ENCODE measurements around the gene MAP3K1.
"Not testable (repeated sequence)": the region's sequence is repeated elsewhere in the genome, so short reads cannot be mapped to it uniquely, and the experiment has no call there.

Gene MAP3K1

DNA sequence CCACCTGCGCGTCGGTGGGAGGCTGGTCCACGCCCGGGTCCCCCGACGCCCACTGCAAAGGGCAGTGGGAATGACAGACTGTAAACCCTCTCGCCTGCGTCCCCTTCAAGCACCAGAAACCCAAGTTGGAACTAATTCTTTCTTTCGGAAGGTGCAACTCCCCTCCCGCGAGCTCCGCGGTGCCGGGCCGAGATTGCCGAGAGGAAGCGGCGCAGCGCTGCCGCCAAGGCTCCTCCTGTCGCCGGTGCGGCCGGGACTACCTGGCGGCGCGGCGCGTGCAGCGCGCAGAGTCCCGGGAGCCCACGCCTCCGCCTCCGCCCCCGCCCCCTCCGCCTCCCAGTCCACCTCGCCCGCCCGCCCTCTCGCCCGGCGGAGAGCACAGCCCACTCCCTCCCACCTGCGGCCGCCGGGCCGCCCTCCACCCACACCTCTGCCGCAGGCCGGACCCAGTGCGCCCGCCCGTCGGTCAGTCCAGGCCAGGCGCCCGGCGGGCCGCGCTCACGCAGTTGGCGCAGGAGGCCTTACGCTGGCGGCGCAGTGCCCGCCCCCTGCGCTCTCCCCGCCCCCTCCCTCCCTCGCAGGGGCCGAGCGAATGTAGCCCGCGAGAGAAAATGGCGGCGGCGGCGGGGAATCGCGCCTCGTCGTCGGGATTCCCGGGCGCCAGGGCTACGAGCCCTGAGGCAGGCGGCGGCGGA lies at the start of gene MAP3K1:
TSS of gene MAP3K1 (plus strand) at position 587 of the 695 bp plus-strand sequence. CDS start at position 612, 25 bp downstream.
- ATAC-seq (ENCODE audit: low read depth) (peak; percentile 74), DNase-seq (ENCODE audit: low spot score) (peak; percentile 85)
- no peaks in the 10 kb centered on the region for H3K36me3 ChIP-seq (ENCODE audit: low read depth)
- TF ChIP-seq, protein P1, sequence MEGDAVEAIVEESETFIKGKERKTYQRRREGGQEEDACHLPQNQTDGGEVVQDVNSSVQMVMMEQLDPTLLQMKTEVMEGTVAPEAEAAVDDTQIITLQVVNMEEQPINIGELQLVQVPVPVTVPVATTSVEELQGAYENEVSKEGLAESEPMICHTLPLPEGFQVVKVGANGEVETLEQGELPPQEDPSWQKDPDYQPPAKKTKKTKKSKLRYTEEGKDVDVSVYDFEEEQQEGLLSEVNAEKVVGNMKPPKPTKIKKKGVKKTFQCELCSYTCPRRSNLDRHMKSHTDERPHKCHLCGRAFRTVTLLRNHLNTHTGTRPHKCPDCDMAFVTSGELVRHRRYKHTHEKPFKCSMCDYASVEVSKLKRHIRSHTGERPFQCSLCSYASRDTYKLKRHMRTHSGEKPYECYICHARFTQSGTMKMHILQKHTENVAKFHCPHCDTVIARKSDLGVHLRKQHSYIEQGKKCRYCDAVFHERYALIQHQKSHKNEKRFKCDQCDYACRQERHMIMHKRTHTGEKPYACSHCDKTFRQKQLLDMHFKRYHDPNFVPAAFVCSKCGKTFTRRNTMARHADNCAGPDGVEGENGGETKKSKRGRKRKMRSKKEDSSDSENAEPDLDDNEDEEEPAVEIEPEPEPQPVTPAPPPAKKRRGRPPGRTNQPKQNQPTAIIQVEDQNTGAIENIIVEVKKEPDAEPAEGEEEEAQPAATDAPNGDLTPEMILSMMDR (IDR thresholded peaks at IDR 0.05; ENCODE audit: poor library complexity, severe bottlenecking), result peak; percentile 29
- no peaks in the 10 kb centered on the region for H3K9me3 ChIP-seq (ENCODE audit: severe bottlenecking)
- peak within 1 kb of the TSS; percentile 97 for H3K4me3 ChIP-seq (ENCODE audit: severe bottlenecking)
- peak within 1 kb of the TSS; percentile 63 for H3K27ac ChIP-seq (ENCODE audit: poor library complexity, severe bottlenecking)
- no peaks in the 10 kb centered on the region for H3K27me3 ChIP-seq (ENCODE audit: insufficient read depth, poor library complexity, severe bottlenecking)
- H3K4me1 ChIP-seq (ENCODE audit: insufficient read depth, poor library complexity, severe bottlenecking), result peaks cover 22% of the 10 kb centered on the region

DNA sequence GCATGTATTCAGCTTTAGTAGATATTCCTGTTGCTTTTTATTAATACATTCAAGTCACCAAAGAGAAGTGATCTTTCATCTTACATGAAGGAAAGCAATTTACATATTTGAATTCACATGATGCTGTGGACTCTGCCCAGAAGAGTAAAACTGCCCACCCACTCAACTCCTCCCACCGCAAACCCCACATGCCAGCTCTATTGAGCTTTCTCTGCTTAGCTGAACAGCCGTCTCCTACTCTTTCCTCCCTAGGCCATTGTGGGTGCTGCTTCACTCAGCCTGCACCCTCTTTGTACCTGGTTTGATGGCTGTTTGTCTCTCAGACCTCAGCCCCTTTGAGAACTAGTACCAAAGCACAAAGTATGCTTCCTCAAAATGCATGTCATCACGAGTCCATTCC lies 48.4 kb upstream of the MAP3K1 start:
- no peak for ATAC-seq (ENCODE audit: low read depth)
- DNase-seq (ENCODE audit: low spot score), result no peak
- TF ChIP-seq, protein P1 (IDR thresholded peaks at IDR 0.05; ENCODE audit: poor library complexity, severe bottlenecking), result no peak
- no peak overlapping the region for H3K27ac ChIP-seq (ENCODE audit: poor library complexity, severe bottlenecking)
- peaks cover 3% of the 10 kb centered on the region for H3K4me1 ChIP-seq (ENCODE audit: insufficient read depth, poor library complexity, severe bottlenecking)
- no peaks in the 10 kb centered on the region for H3K27me3 ChIP-seq (ENCODE audit: insufficient read depth, poor library complexity, severe bottlenecking)
- no peaks in the 10 kb centered on the region for H3K9me3 ChIP-seq (ENCODE audit: severe bottlenecking)
- H3K4me3 ChIP-seq (ENCODE audit: severe bottlenecking), result no peak overlapping the region
- H3K36me3 ChIP-seq (ENCODE audit: low read depth), result no peaks in the 10 kb centered on the region

DNA sequence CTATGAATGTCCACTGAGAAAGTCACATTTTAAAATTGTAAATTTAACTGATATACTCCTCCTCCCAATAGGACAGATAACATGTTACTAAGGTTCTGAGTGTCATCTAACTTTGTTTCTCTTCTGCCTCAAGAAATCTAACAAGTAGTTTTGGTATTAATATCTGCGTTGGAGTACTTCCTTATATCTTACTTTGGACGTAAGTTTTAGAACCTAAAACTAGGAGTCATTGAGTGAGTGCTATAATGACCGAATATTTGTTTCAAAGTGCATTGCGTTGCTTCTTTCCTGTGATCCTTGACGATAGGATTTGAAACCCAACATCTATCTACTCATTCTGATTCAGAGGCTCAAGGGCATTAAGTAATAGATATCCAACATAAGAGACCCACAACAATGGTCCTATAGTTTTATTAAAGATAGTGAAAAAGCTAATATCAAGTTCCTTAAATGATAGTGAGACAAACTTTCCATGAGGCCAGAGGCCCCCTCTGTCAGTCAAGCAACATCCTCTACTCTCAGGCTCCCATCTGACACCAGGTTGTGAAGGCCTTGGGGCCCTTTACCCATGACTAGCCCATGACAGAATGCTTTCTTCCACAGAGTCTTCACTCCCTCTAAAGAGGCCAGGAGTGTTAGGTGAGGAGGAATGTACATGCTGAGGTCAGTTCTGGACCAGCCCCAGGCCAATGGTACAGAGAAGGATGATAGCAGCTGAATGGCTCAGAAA lies 45.3 kb upstream of the MAP3K1 start:
- TF ChIP-seq, protein P1 (IDR thresholded peaks at IDR 0.05; ENCODE audit: poor library complexity, severe bottlenecking), result no peak
- H3K36me3 ChIP-seq (ENCODE audit: low read depth), result no peaks in the 10 kb centered on the region
- no peak overlapping the region for H3K27ac ChIP-seq (ENCODE audit: poor library complexity, severe bottlenecking)
- no peaks in the 10 kb centered on the region for H3K4me1 ChIP-seq (ENCODE audit: insufficient read depth, poor library complexity, severe bottlenecking)
- ATAC-seq (ENCODE audit: low read depth), result no peak
- no peak overlapping the region for H3K4me3 ChIP-seq (ENCODE audit: severe bottlenecking)
- DNase-seq (ENCODE audit: low spot score), result no peak
- H3K27me3 ChIP-seq (ENCODE audit: insufficient read depth, poor library complexity, severe bottlenecking), result no peaks in the 10 kb centered on the region
- H3K9me3 ChIP-seq (ENCODE audit: severe bottlenecking), result no peaks in the 10 kb centered on the region

DNA sequence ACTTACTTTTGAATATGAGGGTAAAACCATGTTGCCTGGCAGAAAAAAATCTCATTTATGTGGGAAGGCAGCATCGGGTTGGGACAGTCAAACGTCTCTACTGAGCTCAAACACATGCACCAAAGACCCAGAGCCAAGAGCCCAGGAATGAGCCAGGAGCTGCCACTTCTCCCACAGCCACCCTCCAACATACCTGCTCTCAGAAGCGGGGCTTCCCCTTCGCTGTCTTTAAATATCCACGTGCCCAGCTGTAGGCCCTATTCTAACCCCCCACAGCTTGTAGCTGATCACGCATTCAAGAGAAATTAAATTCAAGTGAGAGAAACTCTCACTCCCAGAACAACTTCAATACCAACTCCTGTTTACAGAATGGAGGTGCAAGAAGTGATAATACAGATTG lies 42.6 kb upstream of the MAP3K1 start:
- no peak for ATAC-seq (ENCODE audit: low read depth)
- TF ChIP-seq, protein P1 (IDR thresholded peaks at IDR 0.05; ENCODE audit: poor library complexity, severe bottlenecking), result no peak
- no peak for DNase-seq (ENCODE audit: low spot score)
- Histone ChIP-seq H3K4me3 (ENCODE audit: severe bottlenecking) (no peak overlapping the region), H3K4me1 (ENCODE audit: insufficient read depth, poor library complexity, severe bottlenecking) (no peaks in the 10 kb centered on the region), H3K9me3 (ENCODE audit: severe bottlenecking) (no peaks in the 10 kb centered on the region), H3K36me3 (ENCODE audit: low read depth) (no peaks in the 10 kb centered on the region), H3K27me3 (ENCODE audit: insufficient read depth, poor library complexity, severe bottlenecking) (no peaks in the 10 kb centered on the region), H3K27ac (ENCODE audit: poor library complexity, severe bottlenecking) (no peak overlapping the region)

DNA sequence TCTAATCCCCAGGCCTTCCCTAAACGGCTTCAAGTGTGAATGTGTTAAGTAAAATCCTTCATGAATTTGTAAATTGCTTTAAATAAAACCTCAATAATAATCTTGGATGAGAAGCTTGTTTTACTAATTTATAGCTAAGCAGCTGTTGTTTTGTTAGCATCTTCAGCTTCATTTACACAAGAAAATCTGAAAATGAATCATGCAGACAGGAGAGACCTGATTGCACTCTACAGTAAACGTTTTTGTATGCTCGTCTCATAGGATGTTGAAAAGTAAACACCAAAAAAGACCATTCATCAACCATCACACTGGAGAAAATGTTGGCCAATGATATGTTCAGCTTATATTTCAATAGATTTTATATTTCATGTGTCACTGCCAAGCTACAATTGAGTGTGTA lies 40.4 kb upstream of the MAP3K1 start:
- TF ChIP-seq, protein P1 (IDR thresholded peaks at IDR 0.05; ENCODE audit: poor library complexity, severe bottlenecking), result no peak
- no peaks in the 10 kb centered on the region for H3K9me3 ChIP-seq (ENCODE audit: severe bottlenecking)
- no peak overlapping the region for H3K4me3 ChIP-seq (ENCODE audit: severe bottlenecking)
- no peaks in the 10 kb centered on the region for H3K36me3 ChIP-seq (ENCODE audit: low read depth)
- no peaks in the 10 kb centered on the region for H3K4me1 ChIP-seq (ENCODE audit: insufficient read depth, poor library complexity, severe bottlenecking)
- no peak for DNase-seq (ENCODE audit: low spot score)
- ATAC-seq (ENCODE audit: low read depth), result no peak
- H3K27me3 ChIP-seq (ENCODE audit: insufficient read depth, poor library complexity, severe bottlenecking), result no peaks in the 10 kb centered on the region
- no peak overlapping the region for H3K27ac ChIP-seq (ENCODE audit: poor library complexity, severe bottlenecking)

DNA sequence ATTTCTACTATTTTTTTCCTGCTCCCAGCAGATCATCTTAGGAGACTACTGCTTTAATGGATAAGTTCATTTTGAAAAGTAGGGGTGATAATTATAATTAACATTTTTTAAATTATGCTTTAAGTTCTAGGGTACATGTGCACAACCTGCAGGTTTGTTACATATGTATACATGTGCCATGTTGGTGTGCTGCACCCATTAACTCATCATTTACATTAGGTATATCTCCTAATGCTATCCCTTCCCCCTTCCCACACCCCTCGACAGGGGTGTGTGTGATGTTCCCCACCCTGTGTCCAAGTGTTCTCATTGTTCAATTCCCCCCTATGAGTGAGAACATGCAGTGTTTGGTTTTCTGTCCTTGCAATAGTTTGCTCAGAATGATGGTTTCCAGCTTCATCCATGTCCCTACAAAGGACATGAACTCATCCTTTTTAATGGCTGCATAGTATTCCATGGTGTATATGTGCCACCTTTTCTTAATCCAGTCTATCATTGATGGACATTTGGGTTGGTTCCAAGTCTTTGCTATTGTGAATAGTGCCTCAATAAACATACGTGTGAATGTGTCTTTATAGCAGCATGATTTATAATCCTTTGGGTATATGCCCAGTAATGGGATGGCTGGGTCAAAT lies 39.0 kb upstream of the MAP3K1 start:
- not testable (repeated sequence) for H3K27ac ChIP-seq (ENCODE audit: poor library complexity, severe bottlenecking); H3K36me3 ChIP-seq (ENCODE audit: low read depth); H3K4me1 ChIP-seq (ENCODE audit: insufficient read depth, poor library complexity, severe bottlenecking); DNase-seq (ENCODE audit: low spot score); H3K9me3 ChIP-seq (ENCODE audit: severe bottlenecking); ATAC-seq (ENCODE audit: low read depth); H3K27me3 ChIP-seq (ENCODE audit: insufficient read depth, poor library complexity, severe bottlenecking); H3K4me3 ChIP-seq (ENCODE audit: severe bottlenecking)

Measured in RWPE2 (cell line).